H1 (cell line): ENCODE results near the gene ERI3. TPM values are rescaled to one million over a fixed set of nuclear protein-coding genes. Genes with fewer than 3 reads are reported as not detected.

Source experiments
- CTCF ChIA-PET: fragments of 300-600 bp; sonication (Branson Sonifier 250); formaldehyde crosslinking; loops from one replicate; lab custom pipeline; 2021; ENCODE audit not compliant: partially characterized antibody; lab: Charles Lee
- POLR2A ChIA-PET: fragments of 300-600 bp; sonication (Branson Sonifier 250); formaldehyde crosslinking; loops from one replicate; lab custom pipeline; 2021; ENCODE audit warnings: inconsistent platforms; ENCODE audit not compliant: partially characterized antibody; lab: Charles Lee
- DNase-seq, 2 experiments: peaks; one replicate each; pipeline versions ENCODE4 v3.0.0 to v3.0.0-alpha.2; 2010 to 2022; ENCODE audit warnings: low spot score in 2 of 2, low read depth in 1 of 2, mixed read lengths in 1 of 2
- FAIRE-seq: peaks from 2 replicates; lab custom pipeline; 2011; peaks lifted over from hg19 to GRCh38; lab: Jason Lieb, UNC
- H2AFZ ChIP-seq: 2 replicates; pipeline ENCODE4 v1.8.1; 2012; ENCODE audit warnings: low read length, inconsistent platforms
- H2AK5ac ChIP-seq: 2 replicates; pipeline ENCODE4 v1.6.1; 2013; ENCODE audit warnings: low read depth, low read length
- H2BK120ac ChIP-seq: replicated peaks from 2 replicates; pipeline ENCODE3; 2013; ENCODE audit warnings: low read depth, low read length, inconsistent platforms
- H2BK12ac ChIP-seq: 2 replicates; pipeline ENCODE4 v1.6.1; 2013; ENCODE audit warnings: low read depth, low read length
- H2BK15ac ChIP-seq: 2 replicates; pipeline ENCODE4 v1.6.1; 2013; ENCODE audit warnings: low read length
- H2BK20ac ChIP-seq: 2 replicates; pipeline ENCODE4 v1.6.1; 2013; ENCODE audit warnings: low read length
- H2BK5ac ChIP-seq: 2 replicates; pipeline ENCODE4 v1.6.1; 2013; ENCODE audit warnings: low read depth, low read length
- H3K14ac ChIP-seq: 2 replicates; pipeline ENCODE4 v1.6.1; 2013; ENCODE audit warnings: inconsistent platforms; ENCODE audit not compliant: insufficient read length
- H3K18ac ChIP-seq: 2 replicates; pipeline ENCODE4 v1.6.1; 2013; ENCODE audit warnings: low read length; ENCODE audit errors: extremely low read depth
- H3K23ac ChIP-seq: 2 replicates; pipeline ENCODE4 v1.6.1; 2013; ENCODE audit warnings: inconsistent platforms; ENCODE audit not compliant: insufficient read length
- H3K23me2 ChIP-seq: 2 replicates; pipeline ENCODE4 v1.6.1; 2013; ENCODE audit warnings: low read depth, low read length
- H3K27ac ChIP-seq: 2 replicates; pipeline ENCODE4 v1.6.1; 2011; ENCODE audit warnings: low read depth, low read length, inconsistent platforms
- H3K27me3 ChIP-seq, 4 experiments: replicated peaks in 1 of 4; 1 replicate in 1 of 4; 2 replicates in 3 of 4; pipeline versions ENCODE4 v1.6.1 to v1.8.1; 2011 to 2013; ENCODE audit warnings: low read length in 3 of 4, mild to moderate bottlenecking in 3 of 4, inconsistent platforms in 2 of 4, mixed read lengths in 2 of 4, moderate library complexity in 1 of 4; ENCODE audit not compliant: control insufficient read depth in 3 of 4, insufficient read depth in 3 of 4; ENCODE audit errors: extremely low read depth in 1 of 4
- H3K36me3 ChIP-seq, 4 experiments: 2 replicates each; pipeline versions ENCODE4 v1.6.1 to v1.8.1; 2011 to 2013; ENCODE audit warnings: mild to moderate bottlenecking in 4 of 4, low read length in 3 of 4, moderate library complexity in 2 of 4, control low read depth in 1 of 4, inconsistent platforms in 1 of 4; ENCODE audit not compliant: insufficient read depth in 4 of 4, control insufficient read depth in 2 of 4
- H3K4ac ChIP-seq: replicated peaks from 2 replicates; pipeline ENCODE3; 2013; ENCODE audit warnings: low read length, low read depth, mixed read lengths, inconsistent platforms; ENCODE audit not compliant: insufficient read length
- H3K4me1 ChIP-seq, 4 experiments: replicated peaks in 1 of 4; 1 replicate in 1 of 4; 2 replicates in 3 of 4; pipeline versions ENCODE4 v1.6.1 to v1.8.1; 2011 to 2013; ENCODE audit warnings: low read length in 3 of 4, inconsistent platforms in 2 of 4, mixed read lengths in 1 of 4; ENCODE audit not compliant: insufficient read depth in 4 of 4, control insufficient read depth in 3 of 4
- H3K4me2 ChIP-seq, 2 experiments: 2 replicates each; pipeline versions ENCODE4 v1.6.1 to v1.8.1; 2011 to 2013; ENCODE audit warnings: low read depth in 2 of 2, low read length in 2 of 2, control low read depth in 1 of 2, inconsistent platforms in 1 of 2, mild to moderate bottlenecking in 1 of 2; ENCODE audit not compliant: insufficient read depth in 1 of 2
- H3K4me3 ChIP-seq, 4 experiments: fragments of 200-600, 300-600 bp in 1 of 4; sonication (generic), shearing (Covaris generic), sonication (Bioruptor Twin) in 1 of 4; 2 replicates each; pipeline versions ENCODE4 v1.5.1 to v1.8.1; 2011 to 2016; ENCODE audit warnings: low read length in 4 of 4, low read depth in 3 of 4, control low read depth in 2 of 4, inconsistent platforms in 2 of 4, mild to moderate bottlenecking in 2 of 4, mixed read lengths in 1 of 4, moderate library complexity in 1 of 4; ENCODE audit not compliant: insufficient read depth in 2 of 4; ENCODE audit errors: extremely low read depth in 1 of 4
- H3K56ac ChIP-seq: replicated peaks from 2 replicates; pipeline ENCODE3; 2013; ENCODE audit warnings: low read depth, mild to moderate bottlenecking, mixed read lengths, low read length, inconsistent platforms; ENCODE audit not compliant: insufficient read length
- H3K79me1 ChIP-seq: 2 replicates; pipeline ENCODE4 v1.6.1; 2013; ENCODE audit warnings: low read depth, low read length, control low read depth
- H3K79me2 ChIP-seq, 2 experiments: 2 replicates each; pipeline versions ENCODE4 v1.6.1 to v1.8.1; 2012 to 2013; ENCODE audit warnings: low read length in 2 of 2, mild to moderate bottlenecking in 2 of 2, inconsistent platforms in 1 of 2; ENCODE audit not compliant: insufficient read depth in 2 of 2, control insufficient read depth in 1 of 2
- H3K9ac ChIP-seq, 4 experiments: replicated peaks in 1 of 4; 1 replicate in 1 of 4; 2 replicates in 3 of 4; pipeline versions ENCODE4 v1.6.1 to v1.8.1; 2011 to 2013; ENCODE audit warnings: low read depth in 3 of 4, low read length in 3 of 4, control low read depth in 2 of 4, mild to moderate bottlenecking in 2 of 4, moderate library complexity in 2 of 4, inconsistent platforms in 1 of 4; ENCODE audit errors: extremely low read depth in 1 of 4
- H3K9me3 ChIP-seq, 2 experiments: 2 replicates each; pipeline versions ENCODE4 v1.6.1 to v1.8.1; 2012 to 2013; ENCODE audit warnings: mild to moderate bottlenecking in 2 of 2, moderate library complexity in 2 of 2, control low read depth in 1 of 2, inconsistent platforms in 1 of 2, low read depth in 1 of 2, low read length in 1 of 2, mixed read lengths in 1 of 2; ENCODE audit not compliant: insufficient read depth in 2 of 2
- H4K20me1 ChIP-seq, 2 experiments: replicated peaks in 1 of 2; 2 replicates each; pipeline versions ENCODE3 to v1.8.1; 2011 to 2013; ENCODE audit warnings: inconsistent platforms in 2 of 2, low read length in 2 of 2, mild to moderate bottlenecking in 1 of 2; ENCODE audit not compliant: insufficient read depth in 2 of 2, control insufficient read depth in 1 of 2
- H4K5ac ChIP-seq: 2 replicates; pipeline ENCODE4 v1.6.1; 2013; ENCODE audit warnings: low read length, low read depth, mixed read lengths, inconsistent platforms; ENCODE audit not compliant: insufficient read length
- H4K8ac ChIP-seq: 2 replicates; pipeline ENCODE4 v1.8.0; 2013; ENCODE audit warnings: mild to moderate bottlenecking, moderate library complexity, low read length, inconsistent platforms; ENCODE audit not compliant: insufficient read depth; ENCODE audit errors: extremely low read depth
- H4K91ac ChIP-seq: replicated peaks from 2 replicates; pipeline ENCODE3; 2013; ENCODE audit warnings: low read length, mixed read lengths, inconsistent platforms; ENCODE audit not compliant: insufficient read length
- BACH1 ChIP-seq: IDR thresholded peaks from 2 replicates; pipeline ENCODE4 v1.6.1; 2012; ENCODE audit warnings: low read length, improper control_type of control experiment
- JUND ChIP-seq: IDR thresholded peaks from 2 replicates; pipeline ENCODE4 v1.6.1; 2011; ENCODE audit warnings: mild to moderate bottlenecking, improper control_type of control experiment, low read length
- KDM1A ChIP-seq: fragments of 200-600, 300-600 bp; sonication (generic); IDR thresholded peaks from 2 replicates; pipeline ENCODE4 v1.7.1; 2016; ENCODE audit warnings: mild to moderate bottlenecking, low read length, borderline replicate concordance
- KDM4A ChIP-seq: IDR thresholded peaks from one replicate; pipeline ENCODE4 v1.7.1; 2012; ENCODE audit warnings: low read depth, mild to moderate bottlenecking, moderate library complexity, low read length, inconsistent platforms; ENCODE audit not compliant: severe bottlenecking
- NRF1 ChIP-seq: IDR thresholded peaks from 2 replicates; pipeline ENCODE4 v1.6.1; 2011; ENCODE audit warnings: mild to moderate bottlenecking, low read depth, low read length, improper control_type of control experiment
- PHF8 ChIP-seq: fragments of 200-600 bp; sonication (generic); conservative IDR thresholded peaks from 2 replicates; pipeline ENCODE4 v1.7.1; 2012; ENCODE audit warnings: low read depth, mild to moderate bottlenecking, inconsistent platforms, low read length, moderate library complexity
- POLR2AphosphoS5 ChIP-seq: IDR thresholded peaks from 2 replicates; pipeline ENCODE4 v1.6.1; 2011; ENCODE audit warnings: low read depth, low read length
- POU5F1 ChIP-seq: IDR thresholded peaks from 2 replicates; pipeline ENCODE4 v1.6.1; 2011; ENCODE audit warnings: low read depth, mild to moderate bottlenecking, low read length, moderate library complexity
- RFX5 ChIP-seq: IDR thresholded peaks from 2 replicates; pipeline ENCODE4 v1.6.1; 2011; ENCODE audit warnings: low read depth, low read length, improper control_type of control experiment, borderline replicate concordance
- RXRA ChIP-seq: IDR thresholded peaks from 2 replicates; pipeline ENCODE4 v1.6.1; 2011; ENCODE audit warnings: low read depth, mild to moderate bottlenecking, low read length, moderate library complexity; ENCODE audit not compliant: insufficient read depth
- SP2 ChIP-seq: IDR thresholded peaks from 2 replicates; pipeline ENCODE4 v1.6.1; 2012; ENCODE audit warnings: mild to moderate bottlenecking, low read length, inconsistent platforms
- SP4 ChIP-seq: IDR thresholded peaks from 2 replicates; pipeline ENCODE4 v1.6.1; 2012; ENCODE audit warnings: low read length, inconsistent platforms
- TAF7 ChIP-seq: optimal IDR thresholded peaks from 2 replicates; pipeline ENCODE3; 2011; ENCODE audit warnings: low read depth, mild to moderate bottlenecking, inconsistent platforms, low read length, moderate library complexity, borderline replicate concordance
- TCF12 ChIP-seq: IDR thresholded peaks from 2 replicates; pipeline ENCODE4 v1.6.1; 2011; ENCODE audit warnings: low read depth, mild to moderate bottlenecking, low read length
- WGBS, 2 experiments: shearing (Covaris generic) in 1 of 2; methylation state at CpG; one replicate each; pipeline versions ENCODE4 v1.1.6 to v1.1.7; 2013 to 2015; ENCODE audit warnings: low lambda C conversion rate in 2 of 2, mixed read lengths in 2 of 2, inconsistent platforms in 1 of 2, low coverage in 1 of 2, missing lambda C conversion rate in 1 of 2; ENCODE audit not compliant: insufficient replicate concordance in 2 of 2, insufficient coverage in 1 of 2, insufficient read length in 1 of 2; ENCODE audit errors: extremely low coverage in 1 of 2, missing lambda C conversion rate in 1 of 2; 5-methylcytosine and 5-hydroxymethylcytosine counted together
- polyA plus RNA-seq, 7 experiments: library from polyadenylated mRNA; depleted of rRNA in 3 of 7; stranded (reverse) in 5 of 7; unstranded in 2 of 7; fragments of >200 nt in 5 of 7; fragments of 200-250 nt in 2 of 7; gene quantifications; 1 replicate in 5 of 7; 2 replicates in 1 of 7; 4 replicates in 1 of 7; pipeline versions ENCODE4 v1.2.1 to v1.2.3, GENCODE V29; 2011 to 2013; ENCODE audit warnings: missing spikeins in 2 of 7, mixed read lengths in 2 of 7
- total RNA-seq: library from RNA; stranded (reverse); fragmentation: NEBNext Ultra II Directional; extraction: Animal tissue kit (Norgen Biotek cat#: 25700); gene quantifications from 2 replicates; pipeline ENCODE4 v1.2.1, GENCODE V29; 2021

The ERI3 gene
- total and polyA plus RNA-seq, 2 of the 8 experiments (the other 6 are each of a cell fraction or from before 2014, with no cell fraction given) = 81.1 to 199 TPM

GRCh38 chr1:44265656-44266358 is 89.2 kb downstream of the ERI3 start:
- Histone ChIP-seq H4K5ac (no peak overlapping the region), H3K4me3 (no peak overlapping the region), H2BK120ac (no peak overlapping the region), H2BK20ac (no peak overlapping the region), H4K20me1 (peaks cover 2 to 3% of the 10 kb centered on the region in 2 experiments), H3K4me1 (peaks cover 1 to 13% (median 7%) of the 10 kb centered on the region in 4 experiments; a peak in 5 of 7 replicates), H3K14ac (no peak overlapping the region), H3K9ac (no peak overlapping the region), H3K9me3 (no peaks in the 10 kb centered on the region), H4K8ac (no peak overlapping the region), H3K56ac (no peak overlapping the region), H2BK12ac (no peak overlapping the region), H3K23ac (no peak overlapping the region), H3K23me2 (no peaks in the 10 kb centered on the region), H3K79me2 (no peaks in the 10 kb centered on the region), H3K36me3 (no peaks in the 10 kb centered on the region), H3K27me3 (no peaks in the 10 kb centered on the region), H3K4me2 (no peak overlapping the region), H4K91ac (no peak overlapping the region), H3K18ac (no peak overlapping the region), H2AFZ (no peak overlapping the region), H3K4ac (no peak overlapping the region), H3K79me1 (peaks cover 2% of the 10 kb centered on the region), H3K27ac (no peak overlapping the region), H2AK5ac (no peak overlapping the region), H2BK15ac (no peak overlapping the region), H2BK5ac (no peak overlapping the region)
- DNase-seq (no peak), FAIRE-seq (no peak)
- WGBS, 2 experiments = 89% methylated on average over 1 of the region's 1 CpG; no CpG with 5 or more reads in 1 of the 2 experiments
- CTCF ChIA-PET = interaction anchor here (0.7 to 7.9 kb wide), 9 partner anchors 10 to 51 kb away, joined by 3 to 33 read pairs (median 4); no protein-coding TSS in a partner anchor
- POLR2A ChIA-PET = interaction anchor here (1.6 kb wide), 1 partner anchor 14 kb away, joined by 3 read pairs; no protein-coding TSS in a partner anchor
- TF ChIP-seq BACH1 = no peak
- TF ChIP-seq JUND = no peak
- no peak for TF ChIP-seq SP4
- no peak for TF ChIP-seq NRF1
- TF ChIP-seq TCF12 = no peak
- no peak for TF ChIP-seq RXRA
- no peak for TF ChIP-seq KDM1A
- no peak for TF ChIP-seq TAF7
- TF ChIP-seq KDM4A = no peak
- TF ChIP-seq RFX5 = no peak
- TF ChIP-seq SP2 = no peak
- no peak for TF ChIP-seq PHF8
- TF ChIP-seq POLR2AphosphoS5 = no peak
- no peak for TF ChIP-seq POU5F1
